ENCODE measurements around the gene TRMT61A.
A peak's percentile ranks its signal among the peaks of the same experiment; 100 is the strongest.

Gene TRMT61A

GRCh38 chr14:103535891-103536565 is 7.0 kb downstream of the TRMT61A start:
- DNase-seq = no peak

- DNase-seq = no peak
Observed at GRCh38 chr14:103536693-103537092, 7.7 kb downstream of the TRMT61A start.

GRCh38 chr14:103537175-103537990 is 8.4 kb downstream of the TRMT61A start:
- DNase-seq = no peak

- DNase-seq = no peak
Observed at GRCh38 chr14:103538291-103539055, 9.5 kb downstream of the TRMT61A start.

GRCh38 chr14:103539056-103539825 is 10.2 kb downstream of the TRMT61A start:
- DNase-seq = no peak

- no peak for DNase-seq
Observed at GRCh38 chr14:103540821-103541708, 12.1 kb downstream of the TRMT61A start.

GRCh38 chr14:103541709-103542604 is 13.0 kb downstream of the TRMT61A start:
- peak; percentile 47 for DNase-seq

- peak; percentile 79 for DNase-seq
Observed at GRCh38 chr14:103542605-103543088, 13.7 kb downstream of the TRMT61A start.

GRCh38 chr14:103543140-103543539 is 14.1 kb downstream of the TRMT61A start:
- no peak for DNase-seq

- DNase-seq = no peak
Observed at GRCh38 chr14:103543721-103544387, 14.9 kb downstream of the TRMT61A start.

GRCh38 chr14:103544388-103545218 is 15.6 kb downstream of the TRMT61A start:
- peak; percentile 83 for DNase-seq

- DNase-seq = peak; percentile 34
Observed at GRCh38 chr14:103545219-103545914, 16.4 kb downstream of the TRMT61A start.

- peak; percentile 30 for DNase-seq
Observed at GRCh38 chr14:103545915-103546651, 17.1 kb downstream of the TRMT61A start.

- DNase-seq = peak; percentile 85
Observed at GRCh38 chr14:103546652-103547454, 17.9 kb downstream of the TRMT61A start.

- DNase-seq = no peak
Observed at GRCh38 chr14:103547455-103547940, 18.5 kb downstream of the TRMT61A start.

GRCh38 chr14:103547941-103548462 is 19.0 kb downstream of the TRMT61A start:
- DNase-seq = no peak

Measured in right forelimb (tissue), 1 donor.